CD4-positive, alpha-beta T cell treated with Interleukin-6 for 4 hours (primary cell): ENCODE data around the gene NFIC.
"Not testable (repeated sequence)": the region's sequence is repeated elsewhere in the genome, so short reads cannot be mapped to it uniquely, and the experiment has no call there.

Source experiments
- DNase-seq: peaks from one replicate; pipeline ENCODE4 v3.0.0-alpha.2; 2020; ENCODE audit warnings: mixed read lengths

The NFIC gene

GRCh38 chr19:3401004-3401768 lies 34.8 kb downstream of the NFIC start:
- DNase-seq = no peak

GRCh38 chr19:3402631-3403443 lies 36.5 kb downstream of the NFIC start:
- no peak for DNase-seq

- no peak for DNase-seq
These were observed 37.3 kb downstream of the NFIC start for GRCh38 chr19:3403489-3404323.

DNA sequence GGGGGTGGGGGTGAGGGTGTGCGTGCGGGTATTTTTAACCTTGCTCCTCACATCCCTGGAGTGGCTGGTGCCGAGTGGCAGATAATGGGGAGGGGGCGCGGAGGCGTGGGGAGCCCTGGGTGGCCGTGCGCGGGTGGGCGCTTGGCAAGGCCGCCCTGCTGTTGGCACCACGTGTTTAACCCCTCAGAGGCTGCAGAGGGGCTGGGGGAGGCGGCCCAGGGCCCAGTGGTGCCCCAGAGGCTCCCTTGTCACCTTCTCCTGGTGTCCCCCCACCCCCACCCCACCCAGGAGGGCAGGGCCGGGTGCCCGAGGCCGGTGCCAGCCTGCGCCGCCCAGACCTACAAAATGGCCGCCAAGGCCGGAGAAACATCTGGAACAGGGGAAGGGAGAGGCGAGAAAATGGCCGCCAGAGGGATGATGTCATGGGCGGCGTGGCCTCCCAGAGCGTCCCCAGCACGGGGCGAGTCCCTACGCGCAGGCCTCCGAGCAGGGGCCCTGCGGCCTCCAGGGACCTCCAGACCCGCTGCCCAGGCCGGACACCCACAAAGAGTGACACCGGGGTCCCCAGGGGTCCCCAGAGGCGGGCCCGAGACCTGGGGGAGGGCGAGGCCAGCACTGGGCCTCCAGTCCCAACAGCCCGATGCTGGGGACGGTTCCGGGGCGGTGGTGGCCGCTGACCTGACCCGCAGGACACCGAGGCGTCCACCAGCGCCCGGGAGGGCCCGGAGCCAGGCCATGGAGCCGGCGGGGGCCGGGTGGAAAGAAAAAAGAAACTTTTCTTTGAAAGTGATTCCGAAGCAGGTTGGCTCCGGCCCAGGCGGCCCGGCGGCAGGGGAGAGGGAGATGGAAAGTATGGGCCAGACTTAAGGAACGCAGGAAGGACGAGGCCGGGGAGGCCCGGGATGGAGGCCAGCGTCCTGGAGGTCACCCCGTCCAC lies 38.2 kb downstream of the NFIC start:
- no peak for DNase-seq

GRCh38 chr19:3405261-3405653 lies 38.9 kb downstream of the NFIC start:
- no peak for DNase-seq

GRCh38 chr19:3406571-3407111 lies 40.3 kb downstream of the NFIC start:
- DNase-seq = no peak

DNA sequence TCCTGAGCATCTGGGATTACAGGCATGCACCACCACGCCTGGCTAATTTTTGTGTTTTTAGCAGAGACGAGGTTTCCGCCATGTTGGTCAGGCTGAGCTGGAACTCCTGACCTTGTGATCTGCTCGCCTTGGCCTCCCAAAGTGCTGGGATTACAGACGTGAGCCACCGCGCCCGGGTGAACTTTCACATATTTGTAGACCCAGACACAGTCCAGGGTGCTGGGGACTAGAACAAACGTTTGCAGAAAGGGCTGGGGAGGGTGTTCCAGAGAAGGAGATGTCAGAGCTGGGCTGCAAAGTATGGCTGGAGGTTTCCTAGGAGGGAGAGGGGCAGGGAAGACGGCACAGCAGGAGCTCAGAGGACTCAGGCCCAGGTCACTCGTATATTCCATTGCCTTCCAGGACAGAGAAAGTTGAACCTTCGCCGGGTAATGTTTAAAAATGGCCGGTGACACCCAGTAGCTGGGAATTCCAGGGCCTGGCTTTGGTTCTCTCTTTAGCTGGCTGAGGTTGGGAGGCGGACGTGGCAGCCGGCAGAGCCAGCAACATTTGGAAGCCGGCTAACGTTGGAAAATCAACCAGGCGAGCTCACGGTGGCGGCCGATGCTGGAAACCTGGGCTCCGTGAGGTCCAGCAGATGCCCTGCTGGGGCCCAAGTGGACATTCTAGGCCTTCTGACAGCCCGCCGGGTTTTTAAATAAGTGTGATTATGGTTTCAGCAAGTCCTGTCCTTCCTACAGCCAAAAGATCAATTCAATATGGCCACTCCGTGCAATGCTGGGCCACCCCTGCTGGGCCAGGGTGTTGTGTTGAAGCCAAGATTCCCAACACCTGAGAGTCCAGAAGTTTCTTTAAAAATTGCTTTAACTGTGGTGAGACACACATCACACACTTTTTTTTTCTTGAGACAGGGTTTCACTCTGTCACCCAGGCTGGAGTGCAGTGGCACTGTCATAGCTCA lies 41.5 kb downstream of the NFIC start:
- DNase-seq = no peak

DNA sequence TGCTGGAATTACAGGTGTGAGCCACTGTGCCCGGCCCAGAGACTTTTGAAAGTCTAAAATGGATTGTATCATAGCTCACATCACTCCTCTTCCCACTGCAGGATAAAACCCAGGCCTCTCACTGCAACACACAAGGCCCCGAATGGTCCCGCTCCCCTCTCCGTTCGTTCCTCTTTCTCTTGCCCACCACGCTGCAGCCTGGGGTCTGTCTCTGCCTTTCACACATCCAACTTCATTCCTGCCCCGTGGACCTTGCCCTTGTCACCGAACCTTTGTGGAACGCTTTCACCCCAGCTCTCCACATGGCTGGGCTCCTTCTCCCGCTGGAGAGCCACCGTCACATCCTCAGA lies 42.6 kb downstream of the NFIC start:
- no peak for DNase-seq

GRCh38 chr19:3409346-3410064 lies 43.1 kb downstream of the NFIC start:
- no peak for DNase-seq

DNA sequence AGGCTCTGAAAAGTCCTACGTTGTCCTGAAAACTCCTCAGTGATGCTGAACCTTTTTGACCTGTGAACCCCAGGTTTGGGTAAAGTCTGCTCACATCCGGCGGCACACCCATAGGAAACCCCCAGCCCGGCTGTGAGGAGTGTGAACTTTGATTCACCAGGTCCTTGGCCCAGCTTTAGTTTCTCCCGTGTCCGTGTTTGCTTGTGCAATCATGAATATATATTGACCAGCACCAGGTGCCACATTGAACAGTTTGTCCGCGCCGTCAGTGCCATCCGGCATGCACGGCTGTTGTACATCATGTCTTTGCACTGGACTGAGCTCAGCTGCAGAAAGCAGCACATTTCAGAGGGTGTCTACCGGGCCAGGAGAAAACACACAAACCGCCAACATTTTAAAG lies 45.3 kb downstream of the NFIC start:
- no peak for DNase-seq

- no peak for DNase-seq
These were observed 45.7 kb downstream of the NFIC start for GRCh38 chr19:3412066-3412465.

DNA sequence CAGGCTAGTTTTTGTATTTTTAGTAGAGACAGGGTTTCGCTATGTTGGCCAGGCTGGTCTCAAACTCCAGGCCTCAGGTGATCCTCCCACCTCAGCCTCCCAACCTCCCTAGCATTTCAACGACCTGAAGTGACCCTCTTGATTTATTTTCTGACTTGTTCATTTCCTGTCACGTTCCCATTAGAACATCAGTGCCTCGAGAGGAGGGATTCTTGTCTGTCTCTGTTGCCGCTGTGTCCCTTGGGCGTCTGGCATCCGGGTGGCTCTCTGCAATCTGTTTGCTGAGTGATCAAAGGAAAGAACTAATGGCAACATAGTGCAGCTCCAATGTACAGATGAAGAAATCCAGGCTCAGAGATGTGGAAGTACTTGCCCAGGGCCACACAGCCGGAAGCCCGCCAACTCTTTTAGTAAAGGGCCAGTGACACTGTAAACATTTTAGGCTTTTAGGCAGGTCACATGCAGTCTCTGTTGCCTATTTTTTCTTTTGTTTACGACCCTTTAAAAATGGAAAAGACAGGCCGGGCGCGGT lies 47.5 kb downstream of the NFIC start:
- DNase-seq = no peak

DNA sequence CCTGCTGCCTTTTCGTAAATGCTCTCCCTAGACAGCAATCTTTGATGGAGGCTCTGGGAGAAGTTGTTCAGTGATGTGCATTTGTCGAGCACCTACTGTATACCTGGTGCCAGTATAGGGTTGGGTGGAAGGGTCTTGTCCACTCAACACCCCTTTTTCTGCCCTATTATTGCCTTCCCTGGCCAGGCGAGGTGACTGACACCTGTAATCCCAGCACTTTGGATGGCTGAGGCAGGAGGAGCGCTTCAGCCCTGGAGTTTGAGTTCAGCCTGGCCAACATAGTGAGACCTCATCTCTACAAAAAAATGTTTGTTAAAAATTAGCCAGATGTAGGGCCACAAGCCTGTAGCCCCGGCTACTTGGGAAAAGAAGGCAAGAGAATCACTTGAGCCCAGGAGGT lies 49.3 kb downstream of the NFIC start:
- no peak for DNase-seq

DNA sequence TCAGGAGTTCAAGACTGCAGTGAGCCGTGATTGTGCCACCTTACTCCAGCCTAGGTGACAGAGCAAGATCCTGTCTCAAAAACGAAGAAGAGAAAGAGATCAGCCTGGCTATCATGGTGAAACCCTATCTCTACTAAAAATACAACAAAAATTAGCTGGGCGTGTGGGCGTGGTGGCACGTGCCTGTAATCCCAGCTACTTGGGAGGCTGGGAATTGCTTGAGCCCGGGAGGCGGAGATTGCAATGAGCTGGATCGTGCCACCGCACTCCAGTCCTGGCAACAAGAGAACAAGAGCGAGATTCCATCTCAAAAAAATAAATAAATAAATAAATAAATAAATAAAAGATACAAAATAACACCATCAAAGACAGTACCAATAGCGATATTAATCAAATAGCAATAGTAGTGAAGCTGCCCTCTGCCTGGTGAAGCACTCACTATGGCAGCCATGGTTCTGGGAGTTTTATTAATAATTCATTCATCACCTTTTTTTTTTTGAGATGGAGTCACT lies 53.9 kb downstream of the NFIC start:
- no peak for DNase-seq

GRCh38 chr19:3420909-3421619 lies 54.7 kb downstream of the NFIC start:
- DNase-seq = no peak

DNA sequence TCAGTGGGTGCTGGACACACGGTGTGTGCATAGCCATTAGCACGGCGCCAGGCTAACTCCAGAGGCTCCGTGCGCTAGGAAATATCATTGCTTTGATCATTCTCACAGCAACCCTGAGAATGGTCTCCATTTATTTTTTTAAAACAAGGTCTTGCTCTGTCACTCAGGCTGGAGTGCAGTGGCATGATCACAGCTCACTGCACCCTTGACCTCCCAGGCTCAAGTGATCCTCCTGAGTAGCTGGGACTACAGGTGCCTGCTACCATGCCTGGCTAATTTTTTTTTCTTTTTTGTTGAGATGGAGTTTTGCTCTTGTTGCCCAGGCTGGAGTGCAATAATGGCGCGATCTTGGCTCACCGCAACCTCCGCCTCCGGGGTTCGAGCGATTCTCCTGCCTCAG lies 55.3 kb downstream of the NFIC start:
- not testable (repeated sequence) for DNase-seq

DNA sequence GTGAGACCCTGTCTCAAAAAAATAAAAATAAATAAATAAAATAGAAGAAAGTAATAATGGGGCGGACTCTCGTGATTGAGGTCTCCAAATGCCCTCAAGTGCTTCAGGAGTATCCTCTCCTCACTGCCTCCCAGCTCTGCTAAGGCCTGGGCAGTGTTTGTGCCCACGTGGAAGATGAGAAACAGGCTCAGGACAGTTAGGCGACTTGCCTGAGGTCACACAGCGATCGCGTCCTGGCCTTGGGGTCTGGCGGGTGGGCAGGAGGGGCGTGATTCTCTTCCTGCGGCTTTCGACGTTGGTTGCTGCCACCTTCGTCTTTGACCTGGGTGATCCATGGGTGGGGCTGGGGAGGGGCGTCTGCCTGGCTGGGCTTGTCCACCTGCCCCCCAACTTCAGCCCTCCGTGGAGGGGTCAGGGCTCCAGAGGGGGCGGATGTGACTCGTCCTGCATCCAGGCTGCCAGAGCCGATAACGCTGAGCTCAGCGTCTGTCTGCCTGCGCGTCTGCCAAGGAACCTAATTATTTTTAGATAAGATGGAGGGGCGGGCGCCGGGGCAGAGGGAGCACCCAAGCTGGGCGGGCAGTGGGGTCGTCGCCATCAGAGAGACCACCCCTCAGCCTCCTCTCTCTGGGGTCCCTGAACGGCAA lies 56.9 kb downstream of the NFIC start:
- DNase-seq = no peak

- no peak for DNase-seq
These were observed 60.0 kb downstream of the NFIC start for GRCh38 chr19:3426433-3426832.

DNA sequence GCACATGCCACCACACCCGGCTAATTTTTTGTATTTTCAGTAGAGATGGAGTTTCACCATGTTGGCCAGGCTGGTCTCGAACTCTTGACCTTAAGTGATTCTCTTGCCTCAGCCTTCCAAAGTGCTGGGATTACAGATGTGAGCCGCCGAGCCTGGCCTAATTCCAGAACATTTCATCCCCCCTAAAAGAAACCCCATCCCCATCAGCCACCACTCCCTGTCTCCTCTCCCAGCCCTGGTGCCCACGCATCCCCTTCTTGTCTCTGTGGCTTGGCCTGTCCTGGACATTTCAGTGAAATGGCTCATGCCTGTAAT lies 63.9 kb downstream of the NFIC start:
- DNase-seq = not testable (repeated sequence)
